GM19438 (cell line): Measurements from ENCODE around the gene MYH16.
"Not testable (repeated sequence)": the region's sequence is repeated elsewhere in the genome, so short reads cannot be mapped to it uniquely, and the experiment has no call there.

Experiments
- ATAC-seq: cut with Tn5 transposase; IDR thresholded peaks from one replicate; pipeline ENCODE4 v1.9.1; 2021; ENCODE audit warnings: low read depth; ENCODE audit not compliant: unreplicated experiment

The MYH16 gene

DNA sequence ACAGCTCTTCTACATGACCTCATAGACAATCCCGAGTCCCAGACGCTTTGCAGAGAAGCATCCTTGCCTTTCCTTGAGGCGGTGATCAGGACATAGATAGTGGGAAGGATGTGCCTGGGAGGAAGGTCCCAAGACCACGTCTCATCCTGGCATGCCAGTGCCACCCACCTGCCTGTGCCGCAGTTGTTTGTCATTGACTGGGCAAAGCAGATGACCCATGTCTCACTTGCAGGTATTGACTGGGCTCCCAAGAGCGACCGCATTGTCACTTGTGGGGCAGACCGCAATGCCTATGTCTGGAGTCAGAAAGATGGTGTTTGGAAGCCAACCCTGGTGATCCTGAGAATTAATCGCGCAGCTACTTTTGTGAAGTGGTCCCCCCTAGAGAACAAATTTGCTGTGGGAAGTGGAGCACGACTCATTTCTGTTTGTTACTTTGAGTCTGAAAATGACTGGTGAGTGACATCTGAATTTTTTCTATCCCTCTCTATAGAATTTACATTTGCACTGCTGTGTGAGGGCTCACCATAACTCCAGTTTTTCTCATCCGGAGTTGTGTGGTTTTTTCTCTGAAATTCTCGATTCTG is 71.5 kb downstream of the MYH16 start:
- ATAC-seq = no peak

DNA sequence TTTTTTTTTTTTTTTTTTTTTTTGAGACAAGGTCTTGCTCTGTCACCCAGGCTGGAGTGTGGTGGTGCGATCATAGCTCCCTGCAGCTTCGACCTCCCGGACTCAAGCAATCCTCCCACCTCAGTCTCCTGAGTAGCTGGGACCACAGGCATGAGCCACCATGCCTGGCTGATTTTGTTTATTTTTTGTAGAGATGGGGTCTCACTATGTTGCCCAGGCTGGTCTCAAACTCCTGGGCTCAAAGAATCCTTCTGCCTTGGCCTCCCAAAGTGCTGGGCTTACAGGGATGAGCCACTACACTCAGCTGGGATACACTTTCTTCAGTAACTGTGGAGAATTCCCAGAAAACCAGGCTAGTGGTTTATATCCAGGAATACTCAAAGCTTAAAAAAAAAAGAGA is 78.0 kb downstream of the MYH16 start:
- not testable (repeated sequence) for ATAC-seq

DNA sequence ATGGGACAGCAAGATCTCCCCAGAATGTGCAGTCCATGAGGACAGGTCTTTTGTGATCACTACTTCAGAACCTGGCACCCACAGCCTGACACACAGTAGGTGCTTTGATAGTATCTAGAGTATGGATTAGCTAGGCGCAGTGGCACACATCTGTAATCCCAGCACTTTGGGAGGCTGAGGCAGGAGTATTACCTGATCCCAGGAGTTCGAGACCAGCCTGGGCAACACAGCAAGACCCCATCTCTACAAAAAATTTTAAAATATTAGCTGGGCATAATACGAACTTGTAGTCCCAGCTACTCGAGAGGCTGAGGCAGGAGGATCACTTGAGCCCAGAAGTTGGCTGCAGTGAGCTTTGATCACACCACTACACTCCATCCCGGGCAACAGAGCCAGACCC is 79.6 kb downstream of the MYH16 start:
- no peak for ATAC-seq

DNA sequence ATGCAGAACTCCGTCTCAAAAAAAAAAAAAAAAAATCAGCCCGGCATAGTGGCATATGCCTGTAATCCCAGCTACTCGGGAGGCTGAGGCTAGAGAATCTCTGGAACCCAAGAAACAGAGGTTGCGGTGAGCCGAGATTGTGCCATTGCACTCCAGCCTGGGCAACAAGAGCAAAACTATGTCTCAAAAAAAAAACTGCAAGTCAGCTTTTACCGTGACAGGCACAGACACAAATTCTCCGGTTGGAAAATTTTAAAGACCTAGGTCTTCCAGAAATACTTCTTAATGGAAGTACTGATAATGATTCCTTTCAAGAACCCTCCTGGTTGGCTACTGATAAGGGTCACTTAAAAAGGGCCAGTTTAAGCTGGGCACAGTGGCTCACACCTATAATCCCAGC is 82.5 kb downstream of the MYH16 start:
- ATAC-seq = no peak

DNA sequence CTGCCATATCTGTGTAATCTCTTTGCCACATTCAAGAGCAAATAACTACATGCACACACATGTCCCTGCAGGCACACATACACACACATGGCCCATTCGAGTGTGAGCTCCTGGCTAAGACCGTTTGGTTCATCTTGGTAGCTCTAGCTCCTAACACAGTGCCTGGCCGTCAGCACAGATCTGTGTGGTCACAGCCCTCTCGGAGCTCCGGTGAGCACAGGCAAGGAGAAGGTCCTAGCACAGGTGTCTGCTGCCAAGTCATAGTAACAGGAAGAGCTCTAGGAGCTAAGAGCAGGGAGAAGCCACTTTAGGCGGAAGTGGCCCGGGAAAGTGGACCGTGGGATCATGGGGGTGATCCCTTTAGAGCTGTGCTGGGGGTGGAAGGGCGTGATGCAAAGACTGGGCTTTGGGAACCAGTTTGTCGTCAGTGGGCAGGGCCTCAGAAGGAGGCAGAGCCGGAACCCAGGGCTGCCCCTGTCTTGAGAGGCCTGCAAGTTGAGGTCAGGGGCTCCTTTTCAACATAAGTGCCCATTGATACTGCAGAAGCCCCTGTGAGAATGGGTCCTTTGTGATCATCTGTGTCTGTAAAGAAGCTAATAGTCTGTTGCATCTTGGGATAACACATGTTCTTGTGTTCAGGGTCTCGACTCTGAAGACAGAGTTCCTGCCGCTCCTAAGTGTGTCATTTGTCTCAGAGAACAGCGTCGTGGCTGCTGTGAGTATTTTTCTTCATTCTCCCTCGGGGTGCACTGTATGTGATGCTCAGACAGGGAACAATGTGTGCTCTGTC is 85.3 kb downstream of the MYH16 start:
- no peak for ATAC-seq

DNA sequence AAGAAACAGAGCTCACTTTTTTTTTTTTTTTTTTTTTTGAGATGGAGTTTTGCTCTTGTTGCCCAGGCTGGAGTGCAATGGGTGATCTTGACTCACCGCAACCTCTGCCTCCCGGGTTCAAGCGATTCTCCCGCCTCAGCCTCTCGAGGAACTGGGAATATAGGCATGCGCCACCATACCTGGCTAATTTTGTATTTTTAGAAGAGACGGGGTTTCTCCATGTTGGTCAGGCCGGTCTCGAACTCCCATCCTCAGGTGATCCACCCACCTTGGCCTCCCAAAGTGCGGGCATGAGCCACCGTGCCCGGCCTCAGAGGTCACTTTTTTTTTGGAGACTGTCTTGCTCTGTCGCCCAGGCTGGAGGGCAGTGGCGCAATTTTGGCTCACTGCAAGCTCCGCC is 85.9 kb downstream of the MYH16 start:
- not testable (repeated sequence) for ATAC-seq

DNA sequence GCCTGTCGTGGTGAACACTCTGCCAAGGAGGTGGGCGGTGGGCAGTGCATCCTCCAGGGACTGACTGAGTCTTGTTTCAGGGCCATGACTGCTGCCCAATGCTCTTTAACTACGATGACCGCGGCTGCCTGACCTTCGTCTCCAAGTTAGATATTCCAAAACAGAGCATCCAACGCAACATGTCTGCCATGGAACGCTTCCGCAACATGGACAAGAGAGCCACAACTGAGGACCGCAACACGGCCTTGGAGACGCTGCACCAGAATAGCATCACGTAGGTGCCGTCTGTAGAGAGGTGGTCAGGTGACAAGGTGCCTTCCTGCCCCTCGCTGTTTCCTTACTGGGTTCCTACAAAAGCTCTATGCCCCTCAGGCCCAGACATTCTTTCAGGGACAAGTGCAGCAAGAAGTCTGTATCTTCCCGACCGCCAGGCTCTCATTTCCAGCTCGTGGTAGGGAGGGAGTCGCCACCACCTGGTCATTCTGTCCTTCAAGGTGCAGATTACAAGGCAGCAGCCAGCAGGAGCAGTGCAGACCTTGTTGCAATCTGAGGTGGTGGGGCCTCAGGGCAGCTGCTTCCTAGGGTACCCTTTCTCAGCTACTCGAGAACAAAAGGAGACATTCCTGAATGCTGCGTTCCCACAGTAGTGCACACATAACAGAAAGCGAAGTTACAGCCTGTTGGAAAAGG is 87.0 kb downstream of the MYH16 start:
- no peak for ATAC-seq
